Measurements from ENCODE around the gene LRMDA.

GRCh38 chr10:76130892-76131291 is 699.5 kb downstream of the LRMDA start:
- TF ChIP-seq CTCF (IDR thresholded peaks at IDR 0.05) (no peak), POLR2A (IDR thresholded peaks at IDR 0.05) (no peak)

All from adrenal gland (tissue), 5 donors.